GM18502 (cell line): Measurements from ENCODE around the gene CCDC148.

Experiments
- ATAC-seq: cut with Tn5 transposase; IDR thresholded peaks from one replicate; pipeline ENCODE4 v1.9.1; 2021; ENCODE audit warnings: mild to moderate bottlenecking; ENCODE audit not compliant: unreplicated experiment, poor library complexity

Gene CCDC148

DNA sequence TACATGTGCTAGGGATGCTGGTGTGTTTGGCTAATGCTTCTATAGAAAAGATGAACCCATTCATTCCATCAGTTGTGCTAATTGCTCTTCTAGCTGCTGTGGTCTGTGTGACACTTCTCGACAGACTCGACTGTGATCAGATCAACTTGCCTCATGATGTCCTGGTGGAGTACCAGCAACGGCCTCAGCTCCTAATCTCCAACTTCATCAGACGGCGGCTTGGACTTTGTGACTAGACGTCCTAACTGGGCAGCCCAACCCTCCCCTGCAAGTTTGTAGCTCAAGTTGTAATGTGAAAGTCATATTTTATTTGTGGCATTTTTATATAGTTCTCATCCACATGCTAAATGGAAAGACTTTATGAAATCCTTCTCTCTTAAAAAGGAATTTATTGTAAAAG lies 321.9 kb downstream of the CCDC148 start:
- no peak for ATAC-seq

DNA sequence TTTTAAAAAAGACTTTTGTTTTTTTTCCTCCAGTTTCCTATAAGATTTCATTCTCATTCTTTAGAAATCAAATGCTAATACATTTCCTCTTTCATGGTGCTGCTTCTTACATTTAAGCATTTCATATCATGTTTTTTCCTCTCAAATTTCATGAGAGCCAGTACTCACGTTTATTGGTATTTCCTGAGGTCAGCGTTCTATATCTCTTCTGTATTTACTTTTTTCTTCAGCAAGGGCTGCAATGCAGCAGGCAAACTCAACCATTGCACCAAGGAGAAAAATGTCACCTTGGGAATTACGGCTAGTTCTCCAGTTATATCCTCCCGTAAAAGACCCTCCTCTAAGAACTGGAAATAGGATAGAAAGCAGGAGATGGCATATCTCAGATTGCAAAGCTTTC lies 322.5 kb downstream of the CCDC148 start:
- ATAC-seq, result no peak

DNA sequence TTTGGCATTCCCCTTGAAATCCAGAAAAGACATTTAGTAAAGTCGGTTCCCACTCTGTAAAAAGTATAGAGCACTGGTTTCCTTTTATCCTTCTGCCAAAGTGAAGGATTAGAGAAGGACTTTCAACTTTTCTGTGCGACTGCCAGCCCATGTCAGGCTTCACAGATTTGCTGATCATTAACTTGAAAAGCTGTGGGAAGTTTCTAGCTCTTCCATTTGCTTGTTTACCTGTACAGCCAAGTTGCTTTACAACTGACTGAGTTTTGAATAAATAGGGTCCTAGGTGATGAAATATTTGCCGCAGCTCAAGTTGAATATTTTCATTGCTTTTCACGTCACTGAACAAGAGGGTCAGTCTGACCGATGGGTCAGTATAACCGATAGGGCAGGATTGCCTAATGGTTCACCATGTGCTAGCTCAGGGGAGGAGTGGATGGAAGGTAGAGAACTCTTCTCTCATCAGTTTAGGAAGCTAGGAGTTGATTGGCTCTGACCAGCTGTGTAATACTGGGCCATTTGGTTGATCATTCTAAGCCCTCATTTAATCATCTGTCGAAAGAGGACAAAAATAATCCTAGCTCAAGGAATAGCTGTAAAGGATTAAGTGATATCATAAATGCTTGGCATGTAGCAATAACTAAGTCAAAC lies 324.5 kb downstream of the CCDC148 start:
- no peak for ATAC-seq

DNA sequence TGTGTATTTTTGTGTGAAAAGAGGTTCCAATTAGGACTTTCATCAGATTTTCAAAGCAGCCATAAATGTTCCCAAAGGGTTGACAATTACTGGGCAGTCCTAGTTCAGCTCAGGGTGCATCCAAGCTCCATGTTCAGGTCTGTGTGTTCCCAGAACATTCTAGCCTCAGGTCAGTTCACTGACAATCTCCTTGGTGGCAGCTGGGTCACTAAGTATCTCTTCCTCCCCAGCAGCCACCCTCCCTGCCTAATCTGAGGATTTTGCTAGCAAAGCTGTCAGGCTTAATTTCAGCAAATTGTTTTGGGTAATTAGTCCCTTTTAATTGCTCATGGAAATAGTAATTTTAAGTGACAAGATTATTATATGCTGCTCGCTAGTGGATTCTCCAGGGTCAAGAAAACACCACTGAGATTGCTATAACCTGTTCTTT lies 325.1 kb downstream of the CCDC148 start:
- no peak for ATAC-seq

DNA sequence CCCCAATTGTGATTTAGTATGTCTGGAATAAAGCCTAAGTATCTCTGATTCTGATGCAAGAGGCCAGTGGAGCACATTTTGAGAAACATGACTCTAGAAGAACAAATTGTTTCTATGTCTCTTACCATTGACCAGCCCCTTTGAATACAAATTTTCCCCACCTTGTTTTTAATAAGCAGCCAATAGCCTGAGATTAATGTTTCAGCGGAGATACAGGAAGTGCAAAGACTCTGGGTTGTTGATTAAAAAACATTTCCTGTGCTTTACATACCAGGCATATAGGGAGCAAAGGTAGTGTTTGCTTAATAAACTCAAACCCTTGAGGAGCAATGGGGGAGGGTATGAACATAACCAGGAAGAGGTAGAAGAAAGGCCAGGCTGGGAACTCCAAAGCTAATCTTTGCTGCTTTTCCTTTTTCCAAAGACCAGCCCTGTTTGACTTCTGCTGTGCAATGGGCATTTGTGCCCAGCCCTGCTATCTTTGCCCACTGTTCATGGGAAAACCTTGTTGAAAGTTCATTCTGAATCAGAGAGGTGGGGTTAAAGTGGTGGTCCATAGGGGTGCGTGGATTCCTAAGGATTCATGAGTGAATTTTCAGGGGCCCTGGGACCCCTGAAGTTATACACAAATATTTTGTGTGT lies 325.6 kb downstream of the CCDC148 start:
- no peak for ATAC-seq

DNA sequence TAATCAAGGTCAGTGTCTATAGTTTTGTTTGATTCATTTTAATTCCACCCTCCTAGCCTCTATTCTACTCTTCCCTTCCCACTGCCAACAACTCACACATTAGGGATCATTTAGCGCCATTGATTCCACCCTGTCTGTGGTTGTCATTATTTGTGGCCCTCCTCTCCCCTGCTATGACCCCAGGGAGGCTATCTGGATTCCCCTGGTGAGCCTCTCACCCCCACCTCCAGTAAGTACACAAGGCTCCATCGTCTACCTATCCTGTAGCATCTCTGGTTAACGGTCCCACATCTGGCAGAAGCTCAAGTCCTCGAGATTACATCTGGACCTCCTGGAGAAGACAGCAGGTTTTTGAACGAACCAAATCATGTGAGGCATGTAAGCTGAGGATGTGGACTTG lies 327.5 kb downstream of the CCDC148 start:
- ATAC-seq, result no peak

DNA sequence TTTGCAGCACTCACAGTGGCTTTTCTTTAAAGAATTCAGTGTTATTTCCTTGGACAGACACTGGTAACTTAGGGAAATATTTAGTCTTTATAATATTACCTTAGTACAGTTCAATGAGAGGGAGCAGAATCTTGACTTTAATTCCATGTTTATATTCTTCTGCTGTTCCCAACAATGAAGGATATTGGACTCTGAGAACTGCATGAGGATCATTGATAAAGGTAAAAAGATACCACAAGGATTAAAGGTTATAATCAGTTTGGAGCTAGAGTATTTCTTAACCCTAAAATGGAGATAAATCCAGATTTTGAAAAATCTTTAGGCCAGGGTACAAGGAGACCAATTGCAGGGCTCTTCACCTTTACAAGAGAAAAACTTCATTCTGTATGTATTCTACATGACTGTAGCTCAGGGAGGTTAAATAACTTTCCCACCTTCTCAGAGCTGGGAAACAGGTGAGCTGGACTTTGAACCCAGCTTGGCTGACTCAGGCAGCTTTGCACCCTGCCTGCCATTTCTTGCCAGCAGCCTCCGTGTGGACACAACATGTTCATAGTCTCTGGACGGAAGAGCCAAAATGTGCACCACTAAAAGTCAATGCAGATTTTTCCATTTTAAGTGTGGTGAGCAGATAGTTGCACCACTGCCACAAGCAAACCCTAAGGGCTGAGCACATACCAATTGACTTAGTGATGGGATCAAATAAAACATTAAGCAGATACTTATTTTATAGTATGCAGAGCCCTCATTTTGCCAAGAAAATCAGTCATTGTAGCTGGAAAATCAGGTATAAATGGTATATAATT lies 328.2 kb downstream of the CCDC148 start:
- ATAC-seq, result no peak

DNA sequence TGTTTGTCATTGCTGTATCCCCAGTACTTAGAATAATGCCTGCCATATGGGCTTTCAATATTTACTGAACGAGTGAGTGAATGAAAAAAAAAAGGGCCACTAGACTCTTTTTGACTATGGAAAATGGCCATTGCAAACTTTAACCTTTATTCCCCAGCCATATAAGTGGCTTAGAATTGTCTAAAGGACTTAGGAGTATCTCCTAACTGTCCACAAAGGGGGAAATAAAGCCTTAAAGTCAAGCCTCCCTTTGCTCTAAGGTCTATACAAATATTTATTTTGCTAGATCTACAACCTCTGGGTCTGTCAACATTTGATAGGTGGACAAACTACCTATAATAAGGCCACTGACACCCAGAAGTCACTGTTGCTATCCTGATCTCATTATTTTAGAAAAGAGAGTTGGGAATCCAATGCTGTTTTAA lies 329.2 kb downstream of the CCDC148 start:
- no peak for ATAC-seq

DNA sequence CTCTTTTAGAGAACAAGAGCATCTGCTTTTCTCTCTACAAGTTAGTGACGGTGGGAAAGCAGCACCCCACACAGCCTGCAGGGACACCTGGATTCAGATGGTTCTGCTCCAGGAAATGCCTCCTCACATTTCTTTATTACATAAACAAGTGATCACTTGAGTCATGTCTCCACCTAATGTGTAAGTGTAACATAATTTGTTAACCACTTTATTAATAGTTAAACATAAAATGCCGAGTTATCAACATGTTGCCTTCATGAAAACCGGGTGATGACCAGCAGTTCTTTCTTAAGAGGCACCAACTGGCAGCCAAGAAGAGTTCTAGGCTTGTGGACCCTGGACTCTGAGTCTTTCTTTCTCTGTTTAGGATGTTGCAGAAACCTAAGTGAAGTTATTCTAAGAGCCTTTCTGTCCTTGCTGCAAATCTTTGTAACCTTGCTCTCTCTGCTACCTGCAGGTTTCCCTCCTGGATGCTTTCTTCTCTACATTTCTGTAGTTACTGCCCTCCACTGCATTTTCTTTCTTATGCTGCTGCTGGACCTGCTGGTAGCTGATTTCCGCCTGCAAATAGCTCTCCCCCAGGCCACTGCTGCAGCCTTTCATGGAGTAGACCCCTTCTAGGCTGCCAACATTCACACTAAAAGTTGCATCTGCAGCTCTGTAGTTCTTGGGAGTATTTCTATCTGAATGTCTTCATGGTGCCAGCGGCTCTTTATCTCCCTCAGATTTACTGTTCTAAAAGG lies 330.6 kb downstream of the CCDC148 start:
- no peak for ATAC-seq

DNA sequence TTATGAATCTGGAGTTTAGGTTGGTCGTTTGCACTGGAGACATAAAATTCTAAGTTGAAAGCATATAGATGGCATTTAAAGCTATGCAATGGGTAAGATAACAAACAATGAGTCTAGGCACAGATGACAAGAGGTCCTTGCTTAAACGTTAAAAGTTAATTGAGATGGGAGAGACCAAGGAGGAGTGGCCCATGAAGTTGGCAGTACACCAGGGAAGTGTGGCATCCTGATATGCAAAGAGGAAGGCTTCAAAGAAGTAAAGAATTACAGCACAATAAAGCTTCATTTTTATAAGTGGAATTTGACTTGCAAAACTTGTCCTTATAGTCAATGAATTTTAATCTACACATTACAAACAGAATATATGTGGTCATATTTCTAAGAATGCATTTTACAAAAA lies 331.7 kb downstream of the CCDC148 start:
- ATAC-seq, result no peak
